PFSK-1 (cell line): ENCODE measurements around the gene HBE1.

Experiments
- FOXP2 ChIP-seq: optimal IDR thresholded peaks from 2 replicates; pipeline ENCODE3; 2011; ENCODE audit warnings: borderline replicate concordance, control low read depth, inconsistent platforms; ENCODE audit not compliant: insufficient read depth; ENCODE audit errors: extremely low read length, extremely low read depth
- POLR2AphosphoS5 ChIP-seq: IDR thresholded peaks from 2 replicates; pipeline ENCODE4 v1.6.1; 2012; ENCODE audit warnings: low read depth, mild to moderate bottlenecking, control low read depth, low read length, moderate library complexity
- SIN3A ChIP-seq: IDR thresholded peaks from 2 replicates; pipeline ENCODE4 v1.6.1; 2012; ENCODE audit warnings: mild to moderate bottlenecking, low read length, moderate library complexity, borderline replicate concordance; ENCODE audit not compliant: insufficient read depth
- TAF1 ChIP-seq: IDR thresholded peaks from 2 replicates; pipeline ENCODE4 v1.6.1; 2012; ENCODE audit warnings: low read length, control low read depth, borderline replicate concordance; ENCODE audit not compliant: insufficient read depth
- TF ChIP-seq, protein P1 (sequence below), 2 experiments: IDR thresholded peaks; 2 replicates each; pipeline versions ENCODE4 v1.6.1 to v1.8.0; 2011 to 2012; ENCODE audit warnings: low read depth in 2 of 2, low read length in 2 of 2, control low read depth in 1 of 2, inconsistent platforms in 1 of 2, mild to moderate bottlenecking in 1 of 2, moderate library complexity in 1 of 2; ENCODE audit not compliant: insufficient read depth in 1 of 2

Gene HBE1

DNA sequence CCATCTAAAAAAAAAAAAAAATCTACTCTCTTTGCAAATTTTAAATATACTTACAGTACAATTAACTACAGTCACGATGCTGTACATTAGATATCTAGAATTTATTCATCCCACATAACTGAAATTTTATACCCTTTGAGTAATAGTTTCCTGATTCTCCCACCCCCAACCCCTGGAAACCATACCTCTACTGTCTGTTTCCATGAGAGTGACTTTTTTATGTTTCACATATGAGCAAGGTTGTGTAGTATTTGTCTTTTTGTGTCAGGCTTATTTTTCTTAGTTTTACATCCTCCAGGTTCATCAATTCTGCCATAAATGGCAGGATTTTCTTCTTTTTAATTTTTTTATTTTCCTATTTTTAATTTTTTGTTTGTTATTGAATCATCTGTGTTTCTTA, 46.1 kb downstream of the HBE1 start:
- TF ChIP-seq POLR2AphosphoS5 = no peak
- TF ChIP-seq FOXP2 = no peak
- no peak for TF ChIP-seq SIN3A
- TF ChIP-seq, protein P1, sequence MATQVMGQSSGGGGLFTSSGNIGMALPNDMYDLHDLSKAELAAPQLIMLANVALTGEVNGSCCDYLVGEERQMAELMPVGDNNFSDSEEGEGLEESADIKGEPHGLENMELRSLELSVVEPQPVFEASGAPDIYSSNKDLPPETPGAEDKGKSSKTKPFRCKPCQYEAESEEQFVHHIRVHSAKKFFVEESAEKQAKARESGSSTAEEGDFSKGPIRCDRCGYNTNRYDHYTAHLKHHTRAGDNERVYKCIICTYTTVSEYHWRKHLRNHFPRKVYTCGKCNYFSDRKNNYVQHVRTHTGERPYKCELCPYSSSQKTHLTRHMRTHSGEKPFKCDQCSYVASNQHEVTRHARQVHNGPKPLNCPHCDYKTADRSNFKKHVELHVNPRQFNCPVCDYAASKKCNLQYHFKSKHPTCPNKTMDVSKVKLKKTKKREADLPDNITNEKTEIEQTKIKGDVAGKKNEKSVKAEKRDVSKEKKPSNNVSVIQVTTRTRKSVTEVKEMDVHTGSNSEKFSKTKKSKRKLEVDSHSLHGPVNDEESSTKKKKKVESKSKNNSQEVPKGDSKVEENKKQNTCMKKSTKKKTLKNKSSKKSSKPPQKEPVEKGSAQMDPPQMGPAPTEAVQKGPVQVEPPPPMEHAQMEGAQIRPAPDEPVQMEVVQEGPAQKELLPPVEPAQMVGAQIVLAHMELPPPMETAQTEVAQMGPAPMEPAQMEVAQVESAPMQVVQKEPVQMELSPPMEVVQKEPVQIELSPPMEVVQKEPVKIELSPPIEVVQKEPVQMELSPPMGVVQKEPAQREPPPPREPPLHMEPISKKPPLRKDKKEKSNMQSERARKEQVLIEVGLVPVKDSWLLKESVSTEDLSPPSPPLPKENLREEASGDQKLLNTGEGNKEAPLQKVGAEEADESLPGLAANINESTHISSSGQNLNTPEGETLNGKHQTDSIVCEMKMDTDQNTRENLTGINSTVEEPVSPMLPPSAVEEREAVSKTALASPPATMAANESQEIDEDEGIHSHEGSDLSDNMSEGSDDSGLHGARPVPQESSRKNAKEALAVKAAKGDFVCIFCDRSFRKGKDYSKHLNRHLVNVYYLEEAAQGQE (IDR thresholded peaks at IDR 0.05; ENCODE audit: insufficient read depth in 1 of 2, low read depth in 2 of 2, low read length in 2 of 2) = no peak
- TF ChIP-seq TAF1 = no peak

DNA sequence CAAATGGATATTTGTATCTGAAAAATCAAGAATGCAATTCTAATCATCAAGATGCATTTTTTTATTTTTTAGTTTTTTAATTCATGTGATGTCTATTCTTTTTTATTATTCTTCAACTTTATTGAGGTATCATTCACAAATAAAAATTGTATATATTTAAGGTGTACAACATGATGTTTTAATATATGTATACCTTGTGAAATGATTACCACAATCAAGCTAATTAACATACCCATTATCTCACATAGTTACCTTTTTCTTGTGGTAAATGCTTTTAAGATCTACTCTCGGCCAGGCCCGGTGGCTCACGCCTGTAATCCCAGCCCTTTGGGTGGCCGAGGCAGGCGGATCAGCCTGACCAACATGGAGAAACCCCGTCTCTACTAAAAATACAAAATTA, 46.6 kb downstream of the HBE1 start:
- TF ChIP-seq POLR2AphosphoS5 (no peak), TAF1 (no peak), FOXP2 (no peak), SIN3A (no peak)
- TF ChIP-seq, protein P1 (IDR thresholded peaks at IDR 0.05; ENCODE audit: insufficient read depth in 1 of 2, low read depth in 2 of 2, low read length in 2 of 2) = no peak
